Ureter (tissue), 1 donor: Measurements from ENCODE around the gene TCF3. TPM values are rescaled to one million over a fixed set of nuclear protein-coding genes. Genes with fewer than 3 reads are reported as not detected.
"Not testable (repeated sequence)": the region's sequence is repeated elsewhere in the genome, so short reads cannot be mapped to it uniquely, and the experiment has no call there.

Source experiments
- DNase-seq: peaks from one replicate; pipeline ENCODE4 v3.0.0-alpha.2; 2020; ENCODE audit warnings: low spot score
- total RNA-seq: library from RNA; stranded (reverse); gene quantifications from one replicate; pipeline ENCODE4 v1.2.4, GENCODE V29; 2023
- donor health status: DM: yes; HTN: yes; CAD: no.

The TCF3 gene
- total RNA-seq = 56.2 TPM

DNA sequence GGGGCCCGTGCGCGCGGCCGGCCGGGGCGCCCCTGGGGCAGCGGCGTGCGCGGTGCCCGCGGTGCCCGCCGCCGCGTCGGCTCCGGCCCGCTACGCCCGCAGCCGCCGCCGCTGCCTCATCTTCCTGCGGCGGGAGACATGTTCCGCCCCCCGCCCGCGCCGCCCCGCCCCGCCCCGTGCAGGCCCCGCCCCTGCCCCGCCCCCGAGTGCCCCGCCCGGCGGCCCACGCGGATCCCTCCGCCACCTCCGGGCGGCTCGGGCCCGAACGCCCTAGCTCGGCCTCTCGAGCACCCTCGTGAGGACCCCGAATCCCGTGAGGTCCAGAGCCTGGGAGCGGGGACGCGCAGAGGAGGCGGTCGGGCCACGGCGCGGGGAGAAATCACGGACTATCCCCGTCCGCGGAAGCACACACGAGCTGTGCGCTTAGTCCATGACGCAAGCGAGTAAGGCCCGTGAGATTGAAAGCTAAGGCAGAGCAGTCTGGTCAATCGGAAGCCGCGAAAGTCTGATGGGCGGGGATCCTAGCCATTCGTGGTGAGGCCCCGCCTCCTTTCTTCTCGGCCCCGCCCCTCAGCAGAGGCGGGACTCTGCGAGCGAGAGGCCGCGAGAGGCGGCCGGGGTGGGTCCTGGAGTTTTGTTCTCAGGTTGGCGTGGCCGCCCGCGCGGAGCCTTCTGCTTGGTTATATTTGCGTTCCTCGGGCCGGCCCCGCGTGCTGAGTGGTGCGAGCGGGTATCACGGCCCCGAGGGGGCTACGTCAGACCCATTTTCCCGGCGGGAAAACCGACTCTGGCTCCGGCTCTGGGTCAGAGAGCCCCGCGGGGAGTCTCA lies at the start of gene TCF3:
TSS of gene TCF3 (minus strand) at position 145 of the 829 bp plus-strand sequence. CDS start 2,367 bp downstream, outside the sequence.
- peak; percentile 98 for DNase-seq

DNA sequence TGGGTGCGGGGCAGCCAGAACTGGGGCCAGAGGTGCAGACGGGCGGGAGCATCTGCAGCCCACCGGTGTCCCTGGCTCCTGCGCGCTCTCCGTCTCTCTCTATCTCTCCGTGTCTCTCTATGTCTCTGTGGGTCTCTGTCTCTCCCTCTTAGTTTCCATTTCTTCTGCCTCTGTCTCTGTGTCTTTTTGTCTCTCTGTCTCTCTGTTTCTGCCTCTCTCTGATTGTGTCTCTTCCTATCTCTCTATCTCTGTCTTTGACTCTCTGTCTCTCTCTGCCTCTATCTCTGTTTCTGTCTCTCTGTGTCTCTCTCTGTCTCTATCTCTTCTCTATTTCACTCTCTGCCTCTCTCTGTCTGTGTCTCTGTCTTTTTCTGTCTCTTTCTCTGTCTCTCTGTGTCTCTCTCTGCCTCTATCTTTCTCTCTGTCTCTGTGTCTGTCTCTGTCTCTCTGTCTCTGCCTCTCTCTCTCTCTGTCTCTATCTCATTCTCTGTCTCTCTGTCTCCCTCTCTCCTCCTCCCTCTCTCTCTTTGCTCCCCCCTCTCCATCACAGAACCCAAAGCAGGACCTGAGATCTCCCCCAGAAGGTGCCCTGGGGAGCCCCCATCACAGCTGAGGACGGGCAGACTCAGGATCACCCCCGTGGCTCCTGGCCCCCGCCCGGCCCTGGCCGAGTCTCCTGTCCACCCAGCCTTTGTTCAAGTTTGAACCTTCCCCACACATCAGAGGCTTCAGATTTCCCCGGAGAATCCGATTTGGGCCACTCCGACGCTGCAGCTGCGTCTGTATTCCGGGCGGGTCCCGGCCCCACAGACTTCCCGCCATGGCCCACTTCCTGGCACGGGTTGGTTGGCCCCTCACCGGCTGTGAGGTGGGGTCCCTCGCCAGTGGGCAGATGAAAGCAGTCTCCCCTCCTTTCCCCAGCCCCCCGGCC lies 48.6 kb upstream of the TCF3 start:
- DNase-seq = no peak

DNA sequence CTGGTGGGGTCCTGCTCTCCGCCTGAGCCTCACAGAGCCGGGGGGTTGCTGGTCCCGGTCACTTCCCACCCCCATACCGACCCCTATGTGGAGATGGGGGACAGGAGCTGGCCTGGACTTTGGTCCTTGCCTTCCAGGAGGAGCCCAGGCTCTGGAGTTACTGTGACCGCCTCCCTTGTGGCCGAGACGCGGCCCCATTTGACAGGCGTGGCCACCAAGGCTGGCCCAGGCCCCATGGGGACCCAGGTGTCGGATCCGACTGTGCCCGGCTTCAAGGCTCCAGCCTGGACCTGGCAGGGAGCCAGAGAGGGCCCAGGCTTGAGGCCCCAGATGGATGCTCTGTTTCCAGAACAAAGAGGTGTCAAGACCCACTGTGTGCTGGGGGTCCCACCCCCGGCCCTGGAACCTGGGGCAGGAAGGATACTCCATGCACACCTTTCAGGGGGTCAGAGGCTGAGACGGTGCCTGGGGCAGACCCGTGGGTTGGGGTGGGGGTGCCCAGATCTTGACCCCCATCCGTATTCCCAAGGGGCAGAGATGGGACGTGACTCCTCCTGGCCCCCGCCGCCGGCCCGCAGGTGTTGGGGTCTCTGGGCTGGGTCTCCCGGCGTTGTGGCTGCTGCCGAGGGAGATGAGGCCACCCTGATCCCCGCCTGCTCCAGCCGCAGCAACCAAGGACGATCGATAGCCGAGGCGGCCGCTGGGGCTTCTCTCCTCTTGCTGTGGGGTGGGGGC lies 47.8 kb upstream of the TCF3 start:
- no peak for DNase-seq

DNA sequence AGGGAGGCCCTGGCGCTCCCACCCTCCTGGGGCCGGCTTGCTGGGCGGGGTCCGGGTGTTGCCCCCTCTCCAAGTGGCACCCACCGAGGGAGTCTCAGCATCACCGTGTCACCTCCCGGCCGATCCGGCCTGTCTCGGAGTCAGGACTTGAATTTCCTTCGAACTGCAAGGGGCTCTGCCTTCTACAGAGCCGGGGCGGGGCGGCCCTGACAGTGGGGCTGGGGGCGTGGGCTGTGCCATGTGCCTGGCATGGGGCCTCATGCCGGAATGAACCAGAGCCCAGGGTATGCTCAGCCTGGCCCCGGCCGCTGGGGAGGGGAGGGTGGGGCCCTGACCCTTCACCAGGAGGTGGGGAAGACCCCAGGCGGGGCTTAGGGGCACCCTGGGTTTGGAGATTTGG lies 47.0 kb upstream of the TCF3 start:
- no peak for DNase-seq

DNA sequence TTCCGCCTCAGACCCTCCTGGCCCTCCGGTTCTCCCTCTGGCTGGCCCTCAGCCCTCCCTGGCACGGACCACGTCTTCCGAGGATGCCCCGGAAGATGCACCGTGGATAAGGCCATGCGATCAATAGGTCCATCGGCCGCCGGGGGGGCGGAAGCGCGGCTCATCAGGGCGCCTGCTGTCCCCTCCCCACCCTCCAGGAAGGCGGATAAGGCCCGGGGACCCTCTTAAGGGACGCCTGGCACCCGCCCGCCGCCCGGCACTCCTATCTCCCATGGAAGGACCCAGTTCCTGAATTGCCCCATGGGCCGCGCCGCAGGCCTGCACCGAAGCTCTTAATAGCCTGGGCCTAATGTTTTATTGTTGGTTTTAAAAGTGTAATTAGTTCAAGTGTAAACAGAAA lies 46.2 kb upstream of the TCF3 start:
- DNase-seq = no peak

DNA sequence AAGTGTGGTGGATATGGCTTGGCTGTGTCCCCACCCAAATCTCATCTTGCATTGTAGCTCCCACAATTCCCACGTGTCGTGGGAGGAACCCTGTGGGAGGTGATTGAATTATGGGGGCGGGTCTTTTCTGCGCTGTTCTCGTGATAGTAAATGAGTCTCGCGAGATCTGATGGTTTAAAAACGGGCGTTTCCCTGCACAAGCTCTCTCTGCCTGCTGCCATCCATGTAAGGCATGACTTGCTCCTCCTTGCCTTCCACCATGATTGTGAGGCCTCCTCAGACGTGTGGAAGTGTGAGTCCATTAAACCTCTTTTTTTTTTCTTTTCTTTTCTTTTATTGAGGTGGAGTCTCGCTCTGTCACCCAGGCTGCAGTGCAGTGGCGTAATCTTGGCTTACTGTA lies 43.1 kb upstream of the TCF3 start:
- not testable (repeated sequence) for DNase-seq

DNA sequence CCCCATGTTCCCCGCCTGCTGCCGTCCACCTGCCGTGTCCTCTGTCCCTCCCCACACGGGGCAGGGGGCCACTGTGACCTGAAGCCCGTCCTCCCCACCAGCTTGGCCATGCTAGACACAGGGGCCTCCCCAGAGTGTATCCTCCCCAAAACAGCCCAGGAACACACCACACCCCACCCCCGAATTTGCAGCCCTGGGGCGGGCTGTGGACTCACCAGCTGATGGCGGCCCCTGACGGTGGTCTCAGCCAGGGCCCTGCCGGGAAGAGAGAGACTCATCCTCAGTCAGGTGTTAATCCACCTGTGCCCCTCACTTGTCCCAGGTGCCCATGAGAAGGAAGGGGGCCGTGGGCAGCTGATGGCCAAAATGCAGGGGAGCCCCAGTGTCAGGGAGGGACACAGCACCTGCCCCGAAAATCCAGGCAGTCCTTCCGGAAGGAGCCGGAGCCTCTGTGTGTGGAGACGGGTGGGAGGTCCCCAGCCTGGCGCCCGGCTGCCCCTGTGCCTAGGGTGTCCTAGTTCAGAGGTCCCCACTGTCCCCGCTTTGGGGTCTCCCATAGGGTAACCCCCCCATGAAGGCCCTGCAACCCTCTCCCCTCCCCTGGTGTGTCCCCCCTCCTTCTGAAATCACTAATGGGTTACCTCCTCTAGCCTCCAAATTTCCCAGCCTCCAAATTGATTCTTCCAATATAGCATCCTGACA lies 39.3 kb upstream of the TCF3 start:
- DNase-seq = no peak

DNA sequence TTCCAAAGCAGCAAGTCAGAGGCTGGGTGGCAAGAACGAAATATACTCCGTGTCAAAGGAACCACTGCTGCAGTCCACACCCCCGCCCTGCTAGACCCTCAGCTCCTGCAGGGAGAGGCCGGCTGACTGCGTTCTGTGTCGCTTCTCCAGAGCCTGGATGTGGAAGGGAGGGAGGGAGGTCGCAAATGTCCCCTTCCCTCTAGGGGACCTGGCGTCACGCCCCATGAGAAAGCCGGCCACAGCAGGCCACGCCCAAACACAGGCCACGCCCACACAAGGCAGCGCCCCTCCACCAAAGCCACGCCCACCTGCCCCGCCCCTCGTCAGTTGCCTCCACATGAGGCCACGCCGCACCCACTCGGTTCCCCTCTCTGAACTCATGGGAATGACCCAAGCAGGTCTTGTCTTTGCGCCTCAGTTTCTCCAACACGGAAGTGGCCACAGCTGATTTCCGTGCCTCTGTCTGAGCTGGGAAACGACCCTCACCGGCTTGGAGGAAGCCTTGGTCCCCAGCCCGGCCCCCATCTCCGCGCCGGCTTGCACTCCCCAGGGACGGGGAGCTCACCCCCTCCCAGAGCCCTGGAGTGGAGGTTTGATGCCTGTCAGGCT lies 38.4 kb upstream of the TCF3 start:
- no peak for DNase-seq

DNA sequence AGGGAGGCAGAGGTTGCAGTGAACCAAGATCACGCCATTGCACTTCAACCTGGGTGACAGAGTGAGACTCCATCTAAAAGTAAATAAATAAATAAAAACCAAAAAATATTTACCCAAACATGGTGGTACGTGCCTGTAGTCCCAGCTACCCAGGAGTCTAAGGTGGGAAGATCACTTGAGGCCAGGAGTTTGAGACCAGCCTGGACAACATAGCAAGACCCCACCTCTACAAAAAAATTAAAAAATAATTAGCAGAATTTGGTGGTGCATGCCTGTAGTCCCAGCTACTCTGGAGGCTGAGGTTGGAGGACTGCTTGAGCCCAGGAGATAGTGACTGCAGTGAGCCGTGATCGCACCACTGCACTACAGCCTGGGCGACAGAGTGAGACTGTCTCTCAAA lies 33.4 kb upstream of the TCF3 start:
- DNase-seq = not testable (repeated sequence)

DNA sequence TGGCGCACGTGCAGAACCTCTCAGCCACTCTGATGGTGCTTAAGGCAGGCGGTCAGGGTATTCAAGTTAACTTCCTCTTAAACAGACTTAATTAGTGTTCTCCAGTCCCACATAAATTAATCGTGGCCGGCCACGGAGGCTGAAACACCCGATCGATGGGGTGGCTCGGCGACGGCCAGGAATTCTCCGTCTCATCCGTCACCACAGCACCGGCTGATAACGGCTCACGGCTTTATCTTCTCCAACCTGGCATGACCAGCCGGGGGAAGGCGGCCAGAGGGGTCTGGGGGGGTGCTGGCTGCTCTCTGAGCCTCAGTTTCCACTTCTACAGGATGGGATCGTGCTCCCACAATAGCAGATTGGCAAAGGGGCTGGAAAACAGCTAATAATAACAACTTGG lies 32.6 kb upstream of the TCF3 start:
- DNase-seq = no peak

DNA sequence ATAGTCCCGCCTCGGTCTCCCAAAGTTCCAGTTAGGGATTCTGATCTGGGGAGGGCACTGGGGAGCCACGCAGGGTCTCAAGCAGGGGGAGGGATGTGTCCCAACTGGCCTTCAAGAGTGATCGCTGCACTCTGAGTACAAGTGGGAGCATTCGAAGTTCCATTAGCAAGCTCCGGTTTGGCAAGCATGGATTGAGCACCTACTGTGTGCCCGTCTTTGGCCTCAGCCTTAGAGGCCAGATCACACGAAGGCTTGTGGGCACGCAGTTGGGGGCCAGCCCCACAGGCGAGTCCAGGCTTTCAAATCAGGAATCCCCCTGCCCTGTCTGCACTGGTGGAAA lies 32.1 kb upstream of the TCF3 start:
- DNase-seq = no peak

DNA sequence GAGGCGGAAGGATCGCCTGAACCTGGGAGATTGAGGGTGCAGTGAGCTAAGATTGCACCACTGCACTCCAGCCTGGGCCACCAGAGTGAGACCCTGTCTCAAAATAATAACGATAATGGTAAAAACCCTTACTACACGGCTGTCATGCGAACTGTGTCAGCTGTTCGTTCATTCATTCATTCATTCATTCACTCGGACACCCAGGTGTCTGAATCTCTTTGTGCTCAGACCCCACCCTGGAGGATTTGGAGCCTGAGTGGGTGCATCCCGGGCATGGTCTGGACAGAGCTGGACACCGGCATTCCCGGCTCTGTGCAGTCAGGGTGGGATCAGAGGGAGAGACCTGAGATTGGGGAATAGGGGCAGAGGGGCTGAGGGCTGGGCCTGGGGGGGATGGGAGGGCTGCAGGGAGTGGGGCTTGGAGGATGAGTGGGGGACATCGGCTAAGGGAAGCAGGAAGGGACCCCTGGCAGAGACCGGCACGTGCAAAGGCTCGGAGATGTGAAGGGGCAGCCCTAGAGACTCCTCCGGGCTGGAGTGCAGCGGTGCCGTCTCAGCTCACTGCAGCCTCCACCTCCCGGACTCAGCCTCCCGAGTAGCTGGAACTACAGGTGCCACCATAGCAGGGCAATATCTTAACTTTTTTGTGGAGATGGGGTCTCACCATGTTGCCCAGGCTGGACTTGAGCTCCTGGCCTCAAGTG lies 31.6 kb upstream of the TCF3 start:
- no peak for DNase-seq

DNA sequence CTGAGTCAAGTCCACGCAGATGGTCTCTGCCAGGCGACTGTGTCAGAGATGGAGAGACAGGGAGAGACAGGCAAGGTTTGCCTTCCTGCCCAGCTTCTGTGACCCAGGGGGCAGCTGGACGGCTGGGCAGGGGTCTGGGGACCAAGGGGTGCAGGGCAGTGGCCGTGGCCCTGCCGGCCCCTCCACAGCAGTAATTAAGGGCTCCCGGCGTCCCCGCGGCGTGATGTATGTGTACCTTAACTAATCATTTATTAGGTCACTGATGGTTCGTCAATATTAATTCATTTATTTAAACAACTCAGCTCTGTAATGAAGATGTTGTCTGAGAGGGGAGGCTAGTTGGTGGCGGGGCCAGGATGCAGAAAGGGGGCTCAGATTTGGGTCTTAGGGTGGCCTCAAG lies 28.6 kb upstream of the TCF3 start:
- no peak for DNase-seq

DNA sequence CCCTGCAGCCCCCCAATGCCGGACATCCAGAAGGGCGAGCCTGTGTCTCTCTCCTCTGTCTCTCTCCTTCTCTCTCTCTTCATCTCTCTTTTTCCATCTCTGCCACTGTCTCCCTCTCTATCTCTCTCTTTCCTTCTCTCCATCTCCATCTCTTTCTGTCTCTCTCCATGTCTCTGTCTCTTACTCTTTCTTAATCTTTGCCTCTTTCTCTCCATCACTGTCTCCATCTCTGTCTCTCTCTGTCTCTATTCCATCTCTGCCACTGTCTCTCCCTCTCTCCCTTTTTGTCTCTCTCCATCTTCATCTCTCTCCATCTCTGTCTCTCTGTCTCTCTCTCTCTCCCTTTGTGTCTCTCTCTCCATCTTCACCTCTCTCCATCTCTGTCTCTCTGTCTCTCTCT lies 25.7 kb upstream of the TCF3 start:
- DNase-seq = no peak

DNA sequence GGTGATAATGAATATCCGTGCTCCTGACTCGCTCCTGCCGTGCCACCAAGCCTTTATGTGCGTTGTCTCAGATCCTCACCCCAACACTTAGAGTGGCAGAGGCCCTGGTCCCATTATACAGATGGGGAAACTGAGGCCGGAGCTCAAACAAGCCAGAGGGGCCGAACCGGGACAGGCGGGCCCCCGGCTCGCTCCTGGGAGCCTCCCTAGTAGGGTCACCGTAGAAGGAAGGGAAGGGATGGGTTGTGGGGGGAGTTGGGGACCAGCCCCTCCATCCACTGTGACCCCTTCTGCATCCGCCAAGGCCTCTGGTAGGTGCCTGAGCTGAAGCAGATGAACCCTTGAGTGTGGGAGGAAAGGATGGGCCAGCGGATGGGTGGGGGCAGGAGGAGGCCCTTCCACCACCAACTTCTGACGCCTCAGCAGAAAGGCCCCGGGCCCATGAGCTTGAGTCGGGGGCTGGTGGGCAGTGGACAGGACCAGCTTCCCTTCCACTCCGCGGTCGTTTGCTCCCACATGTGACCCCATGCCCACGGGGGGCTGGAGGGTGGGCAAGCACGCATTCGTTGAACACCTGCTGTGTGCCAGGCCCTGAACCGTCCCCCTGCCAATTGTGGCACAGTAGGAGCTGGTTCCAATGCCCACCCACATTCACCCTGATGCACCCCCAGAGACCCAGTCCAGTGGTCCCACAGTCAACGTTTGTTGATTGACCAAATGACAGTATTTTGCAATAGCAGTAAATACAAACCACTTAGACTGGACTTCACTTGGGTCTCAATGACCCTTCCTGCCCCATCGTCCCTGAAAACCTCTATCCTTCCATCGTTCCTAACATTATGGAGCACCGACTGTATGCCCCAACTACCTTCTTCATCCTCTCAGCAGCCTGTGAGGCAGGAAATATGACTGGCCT lies 24.2 kb upstream of the TCF3 start:
- DNase-seq = no peak

DNA sequence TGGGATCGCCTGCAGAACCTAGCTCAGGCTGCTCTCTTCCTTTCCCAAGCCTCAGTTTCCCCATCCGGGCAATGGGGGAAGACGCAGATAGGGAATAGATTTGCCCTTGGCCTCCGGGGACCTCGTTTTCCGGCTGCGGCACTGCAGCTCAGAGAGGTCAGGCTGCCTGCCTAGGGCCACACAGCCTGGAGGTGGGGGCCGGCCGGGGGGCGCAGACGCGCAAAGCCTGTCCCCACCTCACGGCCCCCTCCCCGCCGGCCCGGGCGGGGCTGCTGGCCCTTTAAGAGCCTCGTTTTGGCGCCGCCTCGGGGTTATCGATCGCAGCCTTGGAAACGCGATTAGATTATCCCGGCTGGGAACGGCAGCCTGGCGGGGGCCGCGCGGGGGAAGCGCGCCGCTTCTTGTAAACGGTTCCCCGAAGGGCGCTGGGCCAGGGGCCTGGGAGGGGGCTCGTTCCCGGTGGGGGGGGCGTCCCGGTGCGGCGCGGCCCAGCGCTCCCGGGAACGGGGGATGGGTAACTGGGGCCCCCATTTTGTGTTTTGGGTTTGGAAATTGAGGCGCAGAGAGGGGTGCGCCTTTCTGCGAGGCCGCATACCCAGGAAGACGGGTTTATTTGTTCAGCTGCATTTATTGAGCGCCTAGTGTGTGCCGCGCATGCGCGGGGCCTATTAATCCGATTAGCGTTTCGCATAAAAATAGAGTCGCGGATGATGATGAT lies 23.4 kb upstream of the TCF3 start:
- DNase-seq = no peak

DNA sequence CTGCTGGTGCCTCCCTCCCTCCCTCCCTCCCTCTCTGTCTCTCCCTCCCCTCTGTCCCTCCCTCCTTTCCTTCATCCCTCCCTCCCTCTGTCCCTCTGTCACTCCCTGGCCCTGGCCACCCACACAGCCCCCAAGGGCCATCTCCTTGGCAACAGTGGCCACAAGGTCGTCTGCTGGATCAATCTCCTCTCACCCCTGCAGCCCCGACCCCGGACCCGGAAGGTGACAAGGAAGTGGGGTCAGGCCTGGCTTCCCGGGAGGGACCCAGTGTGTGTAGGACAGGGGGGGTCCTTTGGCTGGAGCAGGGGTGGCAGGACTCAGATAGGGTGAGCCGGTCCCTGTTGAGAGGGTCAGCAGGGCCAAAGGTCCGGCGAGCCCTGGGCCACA lies 21.9 kb upstream of the TCF3 start:
- no peak for DNase-seq

DNA sequence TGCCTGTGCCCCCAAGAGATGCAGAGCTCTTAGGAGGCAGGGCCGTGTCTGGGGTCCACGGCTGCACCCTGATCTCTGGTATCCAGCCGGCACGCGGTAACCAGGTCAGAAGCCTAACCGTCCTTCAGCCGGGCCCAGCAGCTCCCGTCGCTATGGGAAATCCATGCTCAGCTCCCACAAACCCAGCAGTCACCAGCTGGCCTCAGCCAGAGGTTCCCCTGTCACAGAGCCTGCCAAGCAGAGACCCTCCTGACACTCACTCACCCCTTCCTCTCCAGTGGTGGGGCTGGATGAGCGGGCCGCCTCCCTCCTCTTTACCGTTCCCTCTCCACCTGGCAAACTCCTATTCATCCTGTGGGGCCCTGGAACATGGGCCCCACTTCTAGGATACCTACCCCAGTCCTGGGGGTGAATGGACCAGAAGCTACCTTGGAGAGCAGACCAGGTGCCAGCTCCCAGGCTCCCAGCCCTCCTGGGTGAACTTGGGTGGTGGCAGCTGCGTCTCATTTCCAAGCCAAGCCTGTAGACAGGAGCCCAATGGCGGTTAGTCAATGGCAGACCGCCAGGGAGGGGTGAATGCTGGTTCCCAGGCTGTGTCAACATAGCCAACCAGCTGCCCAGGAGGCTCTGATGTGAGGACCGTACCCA lies 21.4 kb upstream of the TCF3 start:
- no peak for DNase-seq
